H1 (cell line): ENCODE measurements around the gene SRGAP3. TPM values are rescaled to one million over a fixed set of nuclear protein-coding genes. Genes with fewer than 3 reads are reported as not detected.

Experiments
- CTCF ChIA-PET: fragments of 300-600 bp; sonication (Branson Sonifier 250); formaldehyde crosslinking; loops from one replicate; lab custom pipeline; 2021; ENCODE audit not compliant: partially characterized antibody; lab: Charles Lee
- POLR2A ChIA-PET: fragments of 300-600 bp; sonication (Branson Sonifier 250); formaldehyde crosslinking; loops from one replicate; lab custom pipeline; 2021; ENCODE audit warnings: inconsistent platforms; ENCODE audit not compliant: partially characterized antibody; lab: Charles Lee
- DNase-seq, 2 experiments: peaks; one replicate each; pipeline versions ENCODE4 v3.0.0 to v3.0.0-alpha.2; 2010 to 2022; ENCODE audit warnings: low spot score in 2 of 2, low read depth in 1 of 2, mixed read lengths in 1 of 2
- FAIRE-seq: peaks from 2 replicates; lab custom pipeline; 2011; peaks lifted over from hg19 to GRCh38; lab: Jason Lieb, UNC
- H2AFZ ChIP-seq: 2 replicates; pipeline ENCODE4 v1.8.1; 2012; ENCODE audit warnings: low read length, inconsistent platforms
- H2AK5ac ChIP-seq: 2 replicates; pipeline ENCODE4 v1.6.1; 2013; ENCODE audit warnings: low read depth, low read length
- H2BK120ac ChIP-seq: replicated peaks from 2 replicates; pipeline ENCODE3; 2013; ENCODE audit warnings: low read depth, low read length, inconsistent platforms
- H2BK12ac ChIP-seq: 2 replicates; pipeline ENCODE4 v1.6.1; 2013; ENCODE audit warnings: low read depth, low read length
- H2BK15ac ChIP-seq: 2 replicates; pipeline ENCODE4 v1.6.1; 2013; ENCODE audit warnings: low read length
- H2BK20ac ChIP-seq: 2 replicates; pipeline ENCODE4 v1.6.1; 2013; ENCODE audit warnings: low read length
- H2BK5ac ChIP-seq: 2 replicates; pipeline ENCODE4 v1.6.1; 2013; ENCODE audit warnings: low read depth, low read length
- H3K14ac ChIP-seq: 2 replicates; pipeline ENCODE4 v1.6.1; 2013; ENCODE audit warnings: inconsistent platforms; ENCODE audit not compliant: insufficient read length
- H3K18ac ChIP-seq: 2 replicates; pipeline ENCODE4 v1.6.1; 2013; ENCODE audit warnings: low read length; ENCODE audit errors: extremely low read depth
- H3K23ac ChIP-seq: 2 replicates; pipeline ENCODE4 v1.6.1; 2013; ENCODE audit warnings: inconsistent platforms; ENCODE audit not compliant: insufficient read length
- H3K23me2 ChIP-seq: 2 replicates; pipeline ENCODE4 v1.6.1; 2013; ENCODE audit warnings: low read depth, low read length
- H3K27ac ChIP-seq: 2 replicates; pipeline ENCODE4 v1.6.1; 2011; ENCODE audit warnings: low read depth, low read length, inconsistent platforms
- H3K27me3 ChIP-seq, 4 experiments: replicated peaks in 1 of 4; 1 replicate in 1 of 4; 2 replicates in 3 of 4; pipeline versions ENCODE4 v1.6.1 to v1.8.1; 2011 to 2013; ENCODE audit warnings: low read length in 3 of 4, mild to moderate bottlenecking in 3 of 4, inconsistent platforms in 2 of 4, mixed read lengths in 2 of 4, moderate library complexity in 1 of 4; ENCODE audit not compliant: control insufficient read depth in 3 of 4, insufficient read depth in 3 of 4; ENCODE audit errors: extremely low read depth in 1 of 4
- H3K36me3 ChIP-seq, 4 experiments: 2 replicates each; pipeline versions ENCODE4 v1.6.1 to v1.8.1; 2011 to 2013; ENCODE audit warnings: mild to moderate bottlenecking in 4 of 4, low read length in 3 of 4, moderate library complexity in 2 of 4, control low read depth in 1 of 4, inconsistent platforms in 1 of 4; ENCODE audit not compliant: insufficient read depth in 4 of 4, control insufficient read depth in 2 of 4
- H3K4ac ChIP-seq: replicated peaks from 2 replicates; pipeline ENCODE3; 2013; ENCODE audit warnings: low read length, low read depth, mixed read lengths, inconsistent platforms; ENCODE audit not compliant: insufficient read length
- H3K4me1 ChIP-seq, 4 experiments: replicated peaks in 1 of 4; 1 replicate in 1 of 4; 2 replicates in 3 of 4; pipeline versions ENCODE4 v1.6.1 to v1.8.1; 2011 to 2013; ENCODE audit warnings: low read length in 3 of 4, inconsistent platforms in 2 of 4, mixed read lengths in 1 of 4; ENCODE audit not compliant: insufficient read depth in 4 of 4, control insufficient read depth in 3 of 4
- H3K4me2 ChIP-seq, 2 experiments: 2 replicates each; pipeline versions ENCODE4 v1.6.1 to v1.8.1; 2011 to 2013; ENCODE audit warnings: low read depth in 2 of 2, low read length in 2 of 2, control low read depth in 1 of 2, inconsistent platforms in 1 of 2, mild to moderate bottlenecking in 1 of 2; ENCODE audit not compliant: insufficient read depth in 1 of 2
- H3K4me3 ChIP-seq, 4 experiments: fragments of 200-600, 300-600 bp in 1 of 4; sonication (generic), shearing (Covaris generic), sonication (Bioruptor Twin) in 1 of 4; 2 replicates each; pipeline versions ENCODE4 v1.5.1 to v1.8.1; 2011 to 2016; ENCODE audit warnings: low read length in 4 of 4, low read depth in 3 of 4, control low read depth in 2 of 4, inconsistent platforms in 2 of 4, mild to moderate bottlenecking in 2 of 4, mixed read lengths in 1 of 4, moderate library complexity in 1 of 4; ENCODE audit not compliant: insufficient read depth in 2 of 4; ENCODE audit errors: extremely low read depth in 1 of 4
- H3K56ac ChIP-seq: replicated peaks from 2 replicates; pipeline ENCODE3; 2013; ENCODE audit warnings: low read depth, mild to moderate bottlenecking, mixed read lengths, low read length, inconsistent platforms; ENCODE audit not compliant: insufficient read length
- H3K79me1 ChIP-seq: 2 replicates; pipeline ENCODE4 v1.6.1; 2013; ENCODE audit warnings: low read depth, low read length, control low read depth
- H3K79me2 ChIP-seq, 2 experiments: 2 replicates each; pipeline versions ENCODE4 v1.6.1 to v1.8.1; 2012 to 2013; ENCODE audit warnings: low read length in 2 of 2, mild to moderate bottlenecking in 2 of 2, inconsistent platforms in 1 of 2; ENCODE audit not compliant: insufficient read depth in 2 of 2, control insufficient read depth in 1 of 2
- H3K9ac ChIP-seq, 4 experiments: replicated peaks in 1 of 4; 1 replicate in 1 of 4; 2 replicates in 3 of 4; pipeline versions ENCODE4 v1.6.1 to v1.8.1; 2011 to 2013; ENCODE audit warnings: low read depth in 3 of 4, low read length in 3 of 4, control low read depth in 2 of 4, mild to moderate bottlenecking in 2 of 4, moderate library complexity in 2 of 4, inconsistent platforms in 1 of 4; ENCODE audit errors: extremely low read depth in 1 of 4
- H3K9me3 ChIP-seq, 2 experiments: 2 replicates each; pipeline versions ENCODE4 v1.6.1 to v1.8.1; 2012 to 2013; ENCODE audit warnings: mild to moderate bottlenecking in 2 of 2, moderate library complexity in 2 of 2, control low read depth in 1 of 2, inconsistent platforms in 1 of 2, low read depth in 1 of 2, low read length in 1 of 2, mixed read lengths in 1 of 2; ENCODE audit not compliant: insufficient read depth in 2 of 2
- H4K20me1 ChIP-seq, 2 experiments: replicated peaks in 1 of 2; 2 replicates each; pipeline versions ENCODE3 to v1.8.1; 2011 to 2013; ENCODE audit warnings: inconsistent platforms in 2 of 2, low read length in 2 of 2, mild to moderate bottlenecking in 1 of 2; ENCODE audit not compliant: insufficient read depth in 2 of 2, control insufficient read depth in 1 of 2
- H4K5ac ChIP-seq: 2 replicates; pipeline ENCODE4 v1.6.1; 2013; ENCODE audit warnings: low read length, low read depth, mixed read lengths, inconsistent platforms; ENCODE audit not compliant: insufficient read length
- H4K8ac ChIP-seq: 2 replicates; pipeline ENCODE4 v1.8.0; 2013; ENCODE audit warnings: mild to moderate bottlenecking, moderate library complexity, low read length, inconsistent platforms; ENCODE audit not compliant: insufficient read depth; ENCODE audit errors: extremely low read depth
- H4K91ac ChIP-seq: replicated peaks from 2 replicates; pipeline ENCODE3; 2013; ENCODE audit warnings: low read length, mixed read lengths, inconsistent platforms; ENCODE audit not compliant: insufficient read length
- CBX5 ChIP-seq: fragments of 300-800, 300-1000 bp; sonication (generic); IDR thresholded peaks from 2 replicates; pipeline ENCODE4 v1.7.1; 2016; ENCODE audit warnings: antibody characterized with exemption, low read length, low read depth
- CBX8 ChIP-seq: fragments of 300-800, 300-1000 bp; sonication (generic); IDR thresholded peaks from 2 replicates; pipeline ENCODE4 v1.7.1; 2016; ENCODE audit warnings: low read depth, low read length, borderline replicate concordance
- CHD2 ChIP-seq: IDR thresholded peaks from 2 replicates; pipeline ENCODE4 v1.6.1; 2012; ENCODE audit warnings: low read length, improper control_type of control experiment
- JUND ChIP-seq: IDR thresholded peaks from 2 replicates; pipeline ENCODE4 v1.6.1; 2011; ENCODE audit warnings: mild to moderate bottlenecking, improper control_type of control experiment, low read length
- MAFK ChIP-seq: IDR thresholded peaks from 2 replicates; pipeline ENCODE4 v1.6.1; 2012; ENCODE audit warnings: low read depth, mild to moderate bottlenecking, improper control_type of control experiment, low read length
- RXRA ChIP-seq: IDR thresholded peaks from 2 replicates; pipeline ENCODE4 v1.6.1; 2011; ENCODE audit warnings: low read depth, mild to moderate bottlenecking, low read length, moderate library complexity; ENCODE audit not compliant: insufficient read depth
- TAF7 ChIP-seq: optimal IDR thresholded peaks from 2 replicates; pipeline ENCODE3; 2011; ENCODE audit warnings: low read depth, mild to moderate bottlenecking, inconsistent platforms, low read length, moderate library complexity, borderline replicate concordance
- WGBS, 2 experiments: shearing (Covaris generic) in 1 of 2; methylation state at CpG; one replicate each; pipeline versions ENCODE4 v1.1.6 to v1.1.7; 2013 to 2015; ENCODE audit warnings: low lambda C conversion rate in 2 of 2, mixed read lengths in 2 of 2, inconsistent platforms in 1 of 2, low coverage in 1 of 2, missing lambda C conversion rate in 1 of 2; ENCODE audit not compliant: insufficient replicate concordance in 2 of 2, insufficient coverage in 1 of 2, insufficient read length in 1 of 2; ENCODE audit errors: extremely low coverage in 1 of 2, missing lambda C conversion rate in 1 of 2; 5-methylcytosine and 5-hydroxymethylcytosine counted together
- polyA plus RNA-seq, 7 experiments: library from polyadenylated mRNA; depleted of rRNA in 3 of 7; stranded (reverse) in 5 of 7; unstranded in 2 of 7; fragments of >200 nt in 5 of 7; fragments of 200-250 nt in 2 of 7; gene quantifications; 1 replicate in 5 of 7; 2 replicates in 1 of 7; 4 replicates in 1 of 7; pipeline versions ENCODE4 v1.2.1 to v1.2.3, GENCODE V29; 2011 to 2013; ENCODE audit warnings: missing spikeins in 2 of 7, mixed read lengths in 2 of 7
- total RNA-seq: library from RNA; stranded (reverse); fragmentation: NEBNext Ultra II Directional; extraction: Animal tissue kit (Norgen Biotek cat#: 25700); gene quantifications from 2 replicates; pipeline ENCODE4 v1.2.1, GENCODE V29; 2021
- TF ChIP-seq, protein P1 (sequence below): IDR thresholded peaks from 2 replicates; pipeline ENCODE4 v1.6.1; 2012; ENCODE audit warnings: inconsistent platforms

The SRGAP3 gene
- total and polyA plus RNA-seq, 2 of the 8 experiments (the other 6 are each of a cell fraction or from before 2014, with no cell fraction given) = 5.8 to 11.4 TPM

DNA sequence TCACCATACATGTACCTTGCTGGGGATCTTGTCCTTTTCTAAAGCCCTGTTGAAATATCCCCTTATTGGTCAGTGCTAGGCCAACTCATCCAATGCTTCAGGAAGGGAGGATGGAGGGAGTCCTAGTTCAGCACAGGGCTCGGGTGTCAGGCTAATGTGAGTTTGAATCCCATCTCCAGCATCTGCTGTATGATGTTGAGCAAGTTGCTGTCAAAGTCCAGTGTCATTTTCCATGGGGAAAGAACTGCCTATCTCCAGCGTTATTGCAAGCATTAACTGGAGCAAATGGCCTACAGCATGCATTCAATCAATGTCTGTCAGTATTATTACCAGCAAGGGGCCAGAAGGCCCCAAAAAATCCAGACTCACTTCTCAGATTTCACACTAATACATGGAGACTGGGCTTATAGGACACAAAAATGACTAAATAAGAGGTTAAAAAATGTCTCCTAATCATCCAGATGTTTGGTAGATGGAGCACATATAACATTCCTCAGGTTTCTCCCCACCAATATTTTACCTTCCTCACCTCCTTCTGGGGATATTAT lies 40.8 kb downstream of the SRGAP3 start:
- H2BK20ac ChIP-seq = no peak overlapping the region
- 93% methylated on average over 2 of the region's 2 CpGs; no CpG with 5 or more reads in 1 of the 2 experiments for WGBS, 2 experiments
- ChIA-PET CTCF (no interaction called here), POLR2A (no interaction called here)
- no peaks in the 10 kb centered on the region; the same call in 1 of the 2 replicates for H3K23me2 ChIP-seq
- H2AK5ac ChIP-seq = no peak overlapping the region
- H3K27ac ChIP-seq = no peak overlapping the region
- H3K9me3 ChIP-seq = no peaks in the 10 kb centered on the region
- H3K9ac ChIP-seq = no peak overlapping the region
- no peak overlapping the region for H2AFZ ChIP-seq
- DNase-seq (no peak), FAIRE-seq (no peak)
- H2BK120ac ChIP-seq = no peak overlapping the region
- H3K27me3 ChIP-seq = no peaks in the 10 kb centered on the region
- H2BK15ac ChIP-seq = no peak overlapping the region; the same call in 1 of the 2 replicates
- no peaks in the 10 kb centered on the region for H3K79me1 ChIP-seq
- no peak overlapping the region for H3K14ac ChIP-seq
- peaks cover 0 to 4% (median 2%) of the 10 kb centered on the region in 4 experiments; a peak in 4 of 7 replicates for H3K4me1 ChIP-seq
- H3K56ac ChIP-seq = no peak overlapping the region
- no peak overlapping the region for H3K18ac ChIP-seq
- H3K79me2 ChIP-seq = no peaks in the 10 kb centered on the region
- H4K5ac ChIP-seq = no peak overlapping the region
- no peak overlapping the region for H2BK5ac ChIP-seq
- no peak overlapping the region for H4K8ac ChIP-seq
- no peak overlapping the region for H3K23ac ChIP-seq
- H4K91ac ChIP-seq = no peak overlapping the region
- H3K4me3 ChIP-seq = no peak overlapping the region
- H3K4ac ChIP-seq = no peak overlapping the region
- no peak overlapping the region for H2BK12ac ChIP-seq
- no peak overlapping the region for H3K4me2 ChIP-seq
- H4K20me1 ChIP-seq = peaks cover 0 to 2% of the 10 kb centered on the region in 2 experiments
- no peaks in the 10 kb centered on the region for H3K36me3 ChIP-seq
- TF ChIP-seq TAF7 = no peak
- TF ChIP-seq, protein P1, sequence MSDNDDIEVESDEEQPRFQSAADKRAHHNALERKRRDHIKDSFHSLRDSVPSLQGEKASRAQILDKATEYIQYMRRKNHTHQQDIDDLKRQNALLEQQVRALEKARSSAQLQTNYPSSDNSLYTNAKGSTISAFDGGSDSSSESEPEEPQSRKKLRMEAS = no peak
- TF ChIP-seq JUND = no peak
- TF ChIP-seq RXRA = no peak
- no peak for TF ChIP-seq CHD2
- TF ChIP-seq CBX5 = no peak
- no peak for TF ChIP-seq CBX8
- TF ChIP-seq MAFK = no peak
